RCC 7860 (cell line): ENCODE results near the gene GNPTG.

Experiments used
- DNase-seq: peaks from one replicate; pipeline ENCODE4 v3.0.0-alpha.2; 2015; ENCODE audit warnings: low spot score
- FAIRE-seq: peaks from 2 replicates; lab custom pipeline; 2012; peaks lifted over from hg19 to GRCh38; lab: Jason Lieb, UNC

Gene GNPTG

GRCh38 chr16:1351582-1352362 is at the start of gene GNPTG, which contains the start of gene TSR3:
Gene GNPTG (plus strand): TSS chr16:1351931. CDS start chr16:1351966, 35 bp downstream.
Gene TSR3 (minus strand): TSS chr16:1351878. CDS start chr16:1351804, 74 bp downstream.
- FAIRE-seq (no peak), DNase-seq (peak; percentile 49)

- FAIRE-seq, result no peak
- DNase-seq, result no peak
Measured at GRCh38 chr16:1305823-1306222, 45.9 kb upstream of the GNPTG start.

- no peak for DNase-seq
- no peak for FAIRE-seq
Measured at GRCh38 chr16:1306334-1306733, 45.4 kb upstream of the GNPTG start.

- FAIRE-seq (no peak), DNase-seq (peak; percentile 52)
Measured at GRCh38 chr16:1308036-1308976, 43.4 kb upstream of the GNPTG start.

GRCh38 chr16:1308977-1309885 is 42.5 kb upstream of the GNPTG start, which contains the start of gene UBE2I:
Gene UBE2I (plus strand): TSS chr16:1309636. CDS start chr16:1314031, 4,395 bp downstream.
- FAIRE-seq (peak; percentile 61), DNase-seq (peak; percentile 91)

GRCh38 chr16:1309888-1310831 is 41.6 kb upstream of the GNPTG start:
- no peak for FAIRE-seq
- peak; percentile 4 for DNase-seq

GRCh38 chr16:1310832-1311200 is 40.9 kb upstream of the GNPTG start:
- FAIRE-seq, result no peak
- peak; percentile 16 for DNase-seq

- no peak for DNase-seq
- FAIRE-seq, result no peak
Measured at GRCh38 chr16:1311212-1311737, 40.5 kb upstream of the GNPTG start.

GRCh38 chr16:1311738-1312466 is 39.8 kb upstream of the GNPTG start:
- FAIRE-seq, result no peak
- no peak for DNase-seq

- FAIRE-seq (no peak), DNase-seq (no peak)
Measured at GRCh38 chr16:1312467-1312816, 39.3 kb upstream of the GNPTG start.

- no peak for DNase-seq
- FAIRE-seq, result no peak
Measured at GRCh38 chr16:1312903-1313302, 38.8 kb upstream of the GNPTG start.

- no peak for FAIRE-seq
Measured at GRCh38 chr16:1313721-1314369, 37.9 kb upstream of the GNPTG start.

GRCh38 chr16:1314399-1315068 is 37.2 kb upstream of the GNPTG start:
- DNase-seq, result no peak
- no peak for FAIRE-seq

More at GRCh38 chr16:1313721-1314369, 37.9 kb upstream of the GNPTG start:
- DNase-seq, result no peak

- DNase-seq (no peak), FAIRE-seq (no peak)
Measured at GRCh38 chr16:1315081-1316032, 36.4 kb upstream of the GNPTG start.

- FAIRE-seq, result no peak
- DNase-seq, result no peak
Measured at GRCh38 chr16:1316033-1316405, 35.7 kb upstream of the GNPTG start.

- FAIRE-seq (no peak), DNase-seq (no peak)
Measured at GRCh38 chr16:1317479-1318267, 34.1 kb upstream of the GNPTG start.
